ENCODE data around the gene SPAG4.

The SPAG4 gene

GRCh38 chr20:35661053-35661452, 45.4 kb downstream of the SPAG4 start:
- DNase-seq (ENCODE audit: low spot score) = no peak
- no peak for TF ChIP-seq CTCF (IDR thresholded peaks at IDR 0.05; ENCODE audit: extremely low read depth, missing control alignments)

DNA sequence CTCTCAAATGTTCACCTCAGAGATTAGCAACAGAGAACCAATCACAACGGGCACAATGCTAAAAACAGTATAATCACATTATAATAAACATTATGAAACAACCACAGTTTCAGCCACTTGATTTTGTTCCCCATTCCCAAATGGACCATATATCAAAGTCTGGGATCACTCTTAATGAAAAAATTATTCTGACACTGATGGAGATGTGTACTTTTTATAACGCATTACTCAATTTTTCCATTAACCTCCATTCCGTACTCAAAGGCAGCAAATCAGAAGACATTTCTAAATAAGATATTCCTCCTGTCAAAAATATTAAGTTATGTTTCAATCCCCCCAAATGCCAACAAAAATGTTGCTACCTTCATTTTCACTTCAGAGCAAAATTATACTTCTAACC, 46.3 kb downstream of the SPAG4 start:
- DNase-seq (ENCODE audit: low spot score) = no peak
- TF ChIP-seq CTCF (IDR thresholded peaks at IDR 0.05; ENCODE audit: extremely low read depth, missing control alignments) = no peak

- no peak for TF ChIP-seq CTCF (IDR thresholded peaks at IDR 0.05; ENCODE audit: extremely low read depth, missing control alignments)
Observed at GRCh38 chr20:35662551-35662950, 46.9 kb downstream of the SPAG4 start.

GRCh38 chr20:35663516-35664465, 48.2 kb downstream of the SPAG4 start:
- no peak for TF ChIP-seq CTCF (IDR thresholded peaks at IDR 0.05; ENCODE audit: extremely low read depth, missing control alignments)
- DNase-seq (ENCODE audit: low spot score) = peak; percentile 64

More at GRCh38 chr20:35662551-35662950, 46.9 kb downstream of the SPAG4 start:
- no peak for DNase-seq (ENCODE audit: low spot score)

- no peak for TF ChIP-seq CTCF (IDR thresholded peaks at IDR 0.05; ENCODE audit: extremely low read depth, missing control alignments)
- DNase-seq (ENCODE audit: low spot score) = peak; percentile 97
Observed at GRCh38 chr20:35664466-35665206, 49.0 kb downstream of the SPAG4 start, which contains the start of the genes CPNE1 and RBM12. Gene CPNE1 (minus strand): TSS chr20:35664900. CDS start chr20:35632923, 31,977 bp downstream. Gene RBM12 (minus strand): TSS chr20:35664900. CDS start chr20:35655322, 9,578 bp downstream.

- no peak for TF ChIP-seq CTCF (IDR thresholded peaks at IDR 0.05; ENCODE audit: extremely low read depth, missing control alignments)
- no peak for DNase-seq (ENCODE audit: low spot score)
Observed at GRCh38 chr20:35665949-35666288, 50.3 kb downstream of the SPAG4 start.

DNA sequence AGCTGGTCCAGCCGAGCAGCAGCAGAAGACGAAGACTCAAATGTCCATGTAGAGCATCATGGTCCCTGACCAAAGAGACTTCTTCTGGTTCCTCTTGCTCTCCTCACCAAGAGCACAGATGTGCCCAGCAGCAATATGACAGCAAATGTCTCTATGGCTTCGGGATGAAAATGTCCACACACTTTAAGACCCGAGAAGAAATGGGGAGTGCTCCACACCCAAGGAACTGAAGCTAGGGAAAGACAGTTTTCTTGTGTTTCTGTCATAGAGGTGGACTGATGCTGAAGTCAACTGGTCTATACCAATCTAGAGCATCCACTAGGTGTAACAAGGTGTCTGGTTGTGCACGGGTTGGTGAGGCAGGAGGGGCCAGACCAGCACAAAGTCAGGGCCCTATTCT, 53.6 kb downstream of the SPAG4 start:
- no peak for DNase-seq (ENCODE audit: low spot score)
- no peak for TF ChIP-seq CTCF (IDR thresholded peaks at IDR 0.05; ENCODE audit: extremely low read depth, missing control alignments)
